ENCODE measurements around the gene M1AP. TPM values are rescaled to one million over a fixed set of nuclear protein-coding genes. Genes with fewer than 3 reads are reported as not detected.
A peak's percentile ranks its signal among the peaks of the same experiment; 100 is the strongest.

The M1AP gene
- total and polyA plus RNA-seq, 9 of the 15 experiments (the other 6 are each of a cell fraction or from before 2014, with no cell fraction given), result 0.06 to 0.33 (median 0.11) TPM; not detected in 4

GRCh38 chr2:74529357-74530238 lies 118.5 kb downstream of the M1AP start, which contains the start of the genes AUP1 and HTRA2 (continued):
- TF ChIP-seq TCF15 (CRISPR knock-in tag; IDR thresholded peaks at IDR 0.05) (no peak), ZNF316 (IDR thresholded peaks at IDR 0.05) (peak; percentile 24), ZEB2 (IDR thresholded peaks at IDR 0.05) (no peak), ARID2 (IDR thresholded peaks at IDR 0.05) (no peak), ZNF589 (CRISPR knock-in tag; IDR thresholded peaks at IDR 0.05; ENCODE audit: low read depth) (peak; percentile 57; the same call in 1 of the 2 replicates), RUNX1 (IDR thresholded peaks at IDR 0.05; ENCODE audit: low read depth) (0 out of 2 replicates have a peak, but pooled peaks have one; percentile 21), NCOA1 (IDR thresholded peaks at IDR 0.05; ENCODE audit: low read depth) (peak; percentile 13; the same call in 1 of the 2 replicates), MXI1 (IDR thresholded peaks at IDR 0.05; ENCODE audit: low read depth, low read length) (peak; percentile 61; the same call in 1 of the 2 replicates), PHF8 (IDR thresholded peaks at IDR 0.05; ENCODE audit: borderline replicate concordance, low read length) (peak; percentile 92), GTF2E2 (tag; IDR thresholded peaks at IDR 0.05) (peak; percentile 77; the same call in 1 of the 2 replicates), E2F1 (CRISPR knock-in tag; IDR thresholded peaks at IDR 0.05) (no peak), NFIC (IDR thresholded peaks at IDR 0.05) (peak; percentile 39), ATF1 (CRISPR knock-in tag; IDR thresholded peaks at IDR 0.05) (peak; percentile 31), ATF1 (tag; IDR thresholded peaks at IDR 0.05) (peak; percentile 85), JUND (IDR thresholded peaks at IDR 0.05; ENCODE audit: borderline replicate concordance, low read depth, low read length) (peak; percentile 71), JUND (tag; IDR thresholded peaks at IDR 0.05; ENCODE audit: borderline replicate concordance, low read depth, low read length) (no peak; the same call in 2 of the 3 replicates), ZNF717 (CRISPR knock-in tag; IDR thresholded peaks at IDR 0.05) (no peak), KDM2B (CRISPR knock-in tag; IDR thresholded peaks at IDR 0.05) (no peak), ESRRA (IDR thresholded peaks at IDR 0.05; ENCODE audit: borderline replicate concordance, low read depth) (peak; percentile 62; the same call in 1 of the 2 replicates), IFI16 (CRISPR knock-in tag; IDR thresholded peaks at IDR 0.05) (no peak), CGGBP1 (CRISPR knock-in tag; IDR thresholded peaks at IDR 0.05) (no peak), ZNF274 (IDR thresholded peaks at IDR 0.05; ENCODE audit: borderline replicate concordance, low read depth, low read length) (no peak), AFF1 (IDR thresholded peaks at IDR 0.05; ENCODE audit: low read depth in 1 of 2, partially characterized antibody in 2 of 2) (peak in 1 of 2 experiments; percentile 97)
